Measurements from ENCODE around the gene RAB3D. TPM values are rescaled to one million over a fixed set of nuclear protein-coding genes. Genes with fewer than 3 reads are reported as not detected.

The RAB3D gene
- total and polyA plus RNA-seq, 4 donors: 16.0 to 73.2 (median 23.3) TPM

DNA sequence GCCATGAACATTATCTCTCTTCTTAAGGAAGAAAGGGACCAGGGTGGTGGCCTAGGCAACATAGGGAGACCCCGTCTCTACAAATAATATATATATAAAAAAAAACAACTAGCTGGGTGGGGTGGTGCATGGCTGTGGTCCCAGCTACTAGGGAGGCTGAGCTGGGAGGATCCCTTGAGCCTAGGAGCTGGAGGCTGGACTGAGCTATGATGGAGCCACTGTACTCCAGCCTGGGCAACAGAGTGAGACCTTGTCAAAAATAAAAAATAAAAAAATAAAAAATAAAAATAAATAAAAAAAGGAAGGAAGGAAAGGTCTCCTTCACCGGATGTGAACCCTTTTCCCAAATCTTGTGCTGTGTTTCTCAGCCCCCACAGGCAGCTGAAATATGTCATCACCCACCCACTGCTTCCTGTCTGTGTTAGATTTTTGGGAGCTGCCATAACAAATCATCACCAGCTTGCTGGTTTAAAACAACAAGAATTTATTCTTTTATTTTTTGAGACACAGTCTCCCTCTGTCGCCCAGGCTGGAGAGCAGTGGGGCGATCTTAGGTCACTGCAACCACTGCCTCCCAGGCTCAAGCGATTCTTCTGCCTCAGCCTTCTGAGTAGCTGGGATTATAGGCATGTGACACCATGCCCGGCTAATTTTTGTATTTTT is 53.0 kb downstream of the RAB3D start:
- peak overlapping the region in 1 of 2 donors; percentile 23 for H3K9ac ChIP-seq (ENCODE audit: insufficient read depth in 1 of 2, low read length in 2 of 2)
- WGBS, 2 donors: 47 to 56% methylated on average over 6 of the region's 6 CpGs
- H3K9me3 ChIP-seq (ENCODE audit: control insufficient read depth in 4 of 4, insufficient read depth in 3 of 4, low read length in 3 of 4): no peaks in the 10 kb centered on the region
- TF ChIP-seq, protein P1, sequence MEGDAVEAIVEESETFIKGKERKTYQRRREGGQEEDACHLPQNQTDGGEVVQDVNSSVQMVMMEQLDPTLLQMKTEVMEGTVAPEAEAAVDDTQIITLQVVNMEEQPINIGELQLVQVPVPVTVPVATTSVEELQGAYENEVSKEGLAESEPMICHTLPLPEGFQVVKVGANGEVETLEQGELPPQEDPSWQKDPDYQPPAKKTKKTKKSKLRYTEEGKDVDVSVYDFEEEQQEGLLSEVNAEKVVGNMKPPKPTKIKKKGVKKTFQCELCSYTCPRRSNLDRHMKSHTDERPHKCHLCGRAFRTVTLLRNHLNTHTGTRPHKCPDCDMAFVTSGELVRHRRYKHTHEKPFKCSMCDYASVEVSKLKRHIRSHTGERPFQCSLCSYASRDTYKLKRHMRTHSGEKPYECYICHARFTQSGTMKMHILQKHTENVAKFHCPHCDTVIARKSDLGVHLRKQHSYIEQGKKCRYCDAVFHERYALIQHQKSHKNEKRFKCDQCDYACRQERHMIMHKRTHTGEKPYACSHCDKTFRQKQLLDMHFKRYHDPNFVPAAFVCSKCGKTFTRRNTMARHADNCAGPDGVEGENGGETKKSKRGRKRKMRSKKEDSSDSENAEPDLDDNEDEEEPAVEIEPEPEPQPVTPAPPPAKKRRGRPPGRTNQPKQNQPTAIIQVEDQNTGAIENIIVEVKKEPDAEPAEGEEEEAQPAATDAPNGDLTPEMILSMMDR (IDR thresholded peaks at IDR 0.05; ENCODE audit: control extremely low read depth, extremely low read depth): peak; percentile 29
- no peak overlapping the region for H3K4me3 ChIP-seq
- DNase-seq: peak; percentile 91 to 97 (median 95)
- H3K4me1 ChIP-seq (ENCODE audit: control insufficient read depth in 5 of 5, insufficient read depth in 5 of 5, low read length in 5 of 5): peaks cover 0 to 15% (median 2%) of the 10 kb centered on the region in 5 donors
- no peaks in the 10 kb centered on the region for H3K27me3 ChIP-seq (ENCODE audit: control insufficient read depth in 3 of 3, insufficient read depth in 3 of 3, low read length in 2 of 3)
- no peaks in the 10 kb centered on the region for H3K36me3 ChIP-seq (ENCODE audit: control insufficient read depth in 4 of 4, insufficient read depth in 4 of 4, low read length in 4 of 4)
- no peak for ATAC-seq (ENCODE audit: insufficient read depth, low FRiP score)
- H3K27ac ChIP-seq (ENCODE audit: low read depth in 1 of 2, low read length in 1 of 2): peak overlapping the region in 1 of 2 donors; percentile 56

- no peak overlapping the region for H3K4me3 ChIP-seq
- no peak overlapping the region for H3K27ac ChIP-seq (ENCODE audit: low read depth in 1 of 2, low read length in 1 of 2)
- TF ChIP-seq, protein P1 (IDR thresholded peaks at IDR 0.05; ENCODE audit: control extremely low read depth, extremely low read depth): no peak
- no peaks in the 10 kb centered on the region for H3K36me3 ChIP-seq (ENCODE audit: control insufficient read depth in 4 of 4, insufficient read depth in 4 of 4, low read length in 4 of 4)
- DNase-seq (peak in 2 of 3 donors; percentile 26 to 46), ATAC-seq (ENCODE audit: insufficient read depth, low FRiP score) (no peak)
- no peak overlapping the region for H3K9ac ChIP-seq (ENCODE audit: insufficient read depth in 1 of 2, low read length in 2 of 2)
- no peaks in the 10 kb centered on the region for H3K27me3 ChIP-seq (ENCODE audit: control insufficient read depth in 3 of 3, insufficient read depth in 3 of 3, low read length in 2 of 3)
- WGBS, 2 donors: 64 to 77% methylated on average over 6 of the region's 6 CpGs
- H3K4me1 ChIP-seq (ENCODE audit: control insufficient read depth in 5 of 5, insufficient read depth in 5 of 5, low read length in 5 of 5): peaks cover 0 to 17% (median 2%) of the 10 kb centered on the region in 5 donors
- H3K9me3 ChIP-seq (ENCODE audit: control insufficient read depth in 4 of 4, insufficient read depth in 3 of 4, low read length in 3 of 4): no peaks in the 10 kb centered on the region
Measured at GRCh38 chr19:11284515-11284914, 54.9 kb downstream of the RAB3D start.

- H3K9me3 ChIP-seq (ENCODE audit: control insufficient read depth in 4 of 4, insufficient read depth in 3 of 4, low read length in 3 of 4): no peaks in the 10 kb centered on the region
- no peak overlapping the region for H3K9ac ChIP-seq (ENCODE audit: insufficient read depth in 1 of 2, low read length in 2 of 2)
- TF ChIP-seq, protein P1 (IDR thresholded peaks at IDR 0.05; ENCODE audit: control extremely low read depth, extremely low read depth): no peak
- no peaks in the 10 kb centered on the region for H3K27me3 ChIP-seq (ENCODE audit: control insufficient read depth in 3 of 3, insufficient read depth in 3 of 3, low read length in 2 of 3)
- 80 to 87% methylated on average over 11 of the region's 11 CpGs for WGBS, 2 donors
- peak in 2 of 3 donors; percentile 50 to 75 for DNase-seq
- no peak overlapping the region for H3K27ac ChIP-seq (ENCODE audit: low read depth in 1 of 2, low read length in 1 of 2)
- no peak overlapping the region for H3K4me3 ChIP-seq
- H3K36me3 ChIP-seq (ENCODE audit: control insufficient read depth in 4 of 4, insufficient read depth in 4 of 4, low read length in 4 of 4): no peaks in the 10 kb centered on the region
- peaks cover 0 to 11% (median 0%) of the 10 kb centered on the region in 5 donors for H3K4me1 ChIP-seq (ENCODE audit: control insufficient read depth in 5 of 5, insufficient read depth in 5 of 5, low read length in 5 of 5)
- no peak for ATAC-seq (ENCODE audit: insufficient read depth, low FRiP score)
Measured at GRCh38 chr19:11281356-11282049, 58.0 kb downstream of the RAB3D start.

All from lung (tissue), 12 donors.